BLaER1 (cell line): ENCODE measurements around the gene AQP12A.

Experiments used
- H3K27ac ChIP-seq: shearing (Covaris generic); formaldehyde crosslinking; 2 replicates; pipeline ENCODE4 v1.8.1; 2022
- H3K27me3 ChIP-seq: shearing (Covaris generic); formaldehyde crosslinking; 2 replicates; pipeline ENCODE4 v1.8.1; 2022
- H3K36me3 ChIP-seq: shearing (Covaris generic); formaldehyde crosslinking; 2 replicates; pipeline ENCODE4 v1.8.1; 2022
- H3K4me1 ChIP-seq: shearing (Covaris generic); formaldehyde crosslinking; 2 replicates; pipeline ENCODE4 v1.8.1; 2022
- H3K4me2 ChIP-seq: shearing (Covaris generic); formaldehyde crosslinking; 2 replicates; pipeline ENCODE4 v1.8.1; 2022
- H3K4me3 ChIP-seq: shearing (Covaris generic); formaldehyde crosslinking; 2 replicates; pipeline ENCODE4 v1.8.1; 2022
- H3K9ac ChIP-seq: shearing (Covaris generic); formaldehyde crosslinking; 2 replicates; pipeline ENCODE4 v1.8.1; 2022
- H3K9me3 ChIP-seq: shearing (Covaris generic); formaldehyde crosslinking; 2 replicates; pipeline ENCODE4 v1.8.1; 2022
- H4K20me1 ChIP-seq: shearing (Covaris generic); formaldehyde crosslinking; 2 replicates; pipeline ENCODE4 v1.8.1; 2022
- Cebpa-rat ChIP-seq: shearing (Covaris generic); IDR thresholded peaks from 2 replicates; pipeline ENCODE4 v1.8.1; 2022

The AQP12A gene

DNA sequence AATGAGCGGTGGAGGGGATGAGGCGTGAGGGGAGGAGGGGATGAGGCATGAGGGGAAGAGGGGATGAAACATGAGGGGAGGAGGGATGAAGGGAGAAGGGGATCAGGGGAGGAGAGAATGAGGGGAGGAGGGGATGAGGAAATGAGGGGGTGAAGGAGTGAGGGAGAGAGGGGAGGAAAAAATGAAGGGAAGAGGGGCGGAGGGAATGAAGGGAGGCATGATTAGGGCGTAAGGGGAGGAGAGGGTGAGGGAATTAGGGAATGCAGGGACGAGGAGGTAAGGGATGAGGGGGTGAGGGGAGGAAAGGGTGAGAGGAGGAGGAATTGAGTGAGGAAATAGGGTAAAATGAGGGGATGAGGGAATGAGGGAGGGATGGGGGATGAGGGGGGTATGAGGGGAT is 40.5 kb downstream of the AQP12A start:
- no peak for TF ChIP-seq Cebpa-rat
- Histone ChIP-seq H3K9me3 (no peaks in the 10 kb centered on the region), H4K20me1 (0 out of 2 replicates have a peak, but pooled peaks cover 9% of the 10 kb centered on the region), H3K27me3 (no peaks in the 10 kb centered on the region), H3K4me1 (peaks cover 56% of the 10 kb centered on the region), H3K4me3 (no peak overlapping the region), H3K4me2 (no peak overlapping the region), H3K36me3 (no peaks in the 10 kb centered on the region), H3K9ac (no peak overlapping the region), H3K27ac (no peak overlapping the region)

DNA sequence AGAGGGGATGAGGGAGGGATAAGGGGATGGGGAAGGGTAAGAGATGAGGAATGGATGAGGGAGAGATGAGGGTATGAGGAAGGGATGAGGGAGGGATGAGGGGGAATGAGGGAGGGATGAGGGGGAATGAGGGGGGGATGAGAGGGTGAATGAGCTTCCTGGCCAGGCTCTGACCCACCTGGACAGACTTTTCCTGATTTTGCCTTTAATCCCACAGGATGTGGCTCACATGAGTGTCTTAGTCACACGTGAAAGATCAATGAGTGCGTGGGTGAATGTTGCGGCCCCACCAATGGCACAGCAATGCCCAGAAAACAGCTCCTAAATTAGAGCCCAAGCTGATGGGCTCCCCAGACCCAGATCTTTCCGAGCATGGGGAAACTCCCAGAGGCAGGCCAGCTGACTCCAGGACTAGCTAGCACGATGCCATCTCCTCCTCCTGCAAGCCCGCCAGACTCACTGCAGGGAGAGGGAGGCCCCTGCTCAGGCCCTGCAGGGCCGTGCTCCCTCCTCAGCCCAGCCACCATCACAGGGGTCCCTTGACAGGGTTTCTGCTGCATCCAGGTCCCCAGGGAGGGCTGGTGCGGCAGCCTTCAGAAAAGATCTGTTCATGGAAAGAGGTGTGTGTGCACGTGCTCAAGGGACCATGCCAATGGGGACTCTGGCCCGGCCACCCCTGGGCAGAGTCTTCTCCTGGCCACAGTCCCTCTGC is 41.4 kb downstream of the AQP12A start:
- no peak overlapping the region for H3K4me3 ChIP-seq
- no peak overlapping the region for H3K9ac ChIP-seq
- H3K9me3 ChIP-seq = no peaks in the 10 kb centered on the region
- H3K4me1 ChIP-seq = peaks cover 47% of the 10 kb centered on the region
- no peak overlapping the region for H3K27ac ChIP-seq
- 0 out of 2 replicates have a peak, but pooled peaks cover 9% of the 10 kb centered on the region for H4K20me1 ChIP-seq
- no peak for TF ChIP-seq Cebpa-rat
- no peaks in the 10 kb centered on the region for H3K27me3 ChIP-seq
- H3K36me3 ChIP-seq = no peaks in the 10 kb centered on the region
- H3K4me2 ChIP-seq = peak overlapping the region; percentile 63

DNA sequence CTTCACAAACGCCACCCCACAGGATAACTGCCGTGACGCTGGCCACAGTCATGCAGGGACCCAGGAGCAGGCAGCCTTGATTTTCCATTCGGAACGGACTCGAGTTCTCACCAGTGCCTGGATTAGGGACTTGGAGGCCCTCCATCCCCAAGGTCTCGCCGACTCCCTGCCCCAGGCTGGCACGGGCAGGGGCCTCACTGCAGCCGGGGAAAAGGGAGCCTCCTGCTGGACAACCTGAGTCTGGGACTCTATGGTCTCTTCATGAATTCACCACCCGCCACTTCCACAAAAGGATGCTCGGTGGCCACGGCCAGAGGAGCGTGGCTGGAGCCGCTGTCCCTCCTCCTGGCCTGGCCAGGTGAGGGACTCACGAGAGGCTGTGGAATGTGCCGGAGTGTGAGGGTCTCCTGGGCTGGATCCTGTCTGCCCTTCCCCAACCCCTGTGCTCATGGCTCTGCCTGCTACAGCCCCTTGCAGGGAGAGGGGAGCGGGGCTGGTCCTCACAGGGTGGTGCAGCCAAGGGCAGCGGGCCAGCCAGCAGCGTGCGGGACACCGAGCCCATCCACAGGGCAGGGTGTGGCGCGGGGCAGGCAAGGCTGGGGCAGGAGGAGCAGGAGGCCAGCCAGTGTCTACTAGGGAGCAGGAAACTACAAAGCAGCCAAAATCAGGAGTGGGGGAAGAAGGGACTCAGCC is 42.3 kb downstream of the AQP12A start:
- Histone ChIP-seq H3K4me1 (peaks cover 38% of the 10 kb centered on the region), H4K20me1 (0 out of 2 replicates have a peak, but pooled peaks cover 9% of the 10 kb centered on the region), H3K4me3 (no peak overlapping the region), H3K27ac (no peak overlapping the region), H3K9me3 (no peaks in the 10 kb centered on the region), H3K9ac (no peak overlapping the region), H3K36me3 (no peaks in the 10 kb centered on the region), H3K27me3 (no peaks in the 10 kb centered on the region), H3K4me2 (peak overlapping the region; percentile 63)
- TF ChIP-seq Cebpa-rat = no peak

DNA sequence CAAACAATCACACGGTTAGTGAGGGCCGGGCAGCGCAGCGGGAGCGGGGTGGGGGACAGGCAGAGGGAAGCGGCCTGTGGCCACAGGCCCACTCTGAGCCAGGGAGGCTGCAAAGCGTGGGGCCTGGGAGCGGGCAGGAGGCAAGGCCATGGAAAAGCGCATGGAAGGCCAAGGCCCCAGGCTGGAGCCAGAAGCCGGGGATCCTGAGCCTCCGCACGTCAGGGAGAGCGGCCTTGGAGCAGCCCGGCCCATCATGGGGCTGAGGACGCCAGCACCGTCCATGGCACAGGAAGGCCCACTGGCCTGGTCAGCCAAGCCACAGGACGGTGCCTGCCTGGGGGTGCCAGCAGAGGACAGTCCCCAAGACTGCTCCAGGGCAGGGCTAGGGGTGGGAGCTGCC is 43.1 kb downstream of the AQP12A start:
- H3K9ac ChIP-seq = no peak overlapping the region
- 0 out of 2 replicates have a peak, but pooled peaks cover 9% of the 10 kb centered on the region for H4K20me1 ChIP-seq
- TF ChIP-seq Cebpa-rat = no peak
- H3K9me3 ChIP-seq = no peaks in the 10 kb centered on the region
- no peaks in the 10 kb centered on the region for H3K36me3 ChIP-seq
- no peak overlapping the region for H3K4me3 ChIP-seq
- H3K4me2 ChIP-seq = no peak overlapping the region
- H3K27me3 ChIP-seq = no peaks in the 10 kb centered on the region
- H3K27ac ChIP-seq = no peak overlapping the region
- H3K4me1 ChIP-seq = peaks cover 32% of the 10 kb centered on the region

DNA sequence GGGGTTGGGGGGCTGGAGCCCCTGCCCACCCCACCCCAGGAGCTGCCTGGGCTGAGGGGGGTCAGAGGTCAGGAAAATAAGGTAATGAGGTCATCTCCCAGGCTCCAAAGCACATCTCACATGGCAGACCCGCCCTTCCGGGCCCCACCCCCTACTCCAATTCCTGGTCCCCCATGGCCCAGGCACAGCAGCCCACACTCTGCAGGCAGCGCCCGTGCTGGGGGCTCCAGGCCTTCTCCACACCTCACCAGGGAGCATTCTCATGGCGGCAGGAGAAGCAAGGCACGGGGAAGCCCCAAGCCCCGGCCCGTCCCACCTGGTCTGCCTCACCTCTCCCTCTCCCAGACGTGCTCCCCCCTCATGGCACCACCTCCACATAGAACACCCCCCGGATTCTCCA is 43.8 kb downstream of the AQP12A start:
- Histone ChIP-seq H4K20me1 (0 out of 2 replicates have a peak, but pooled peaks cover 9% of the 10 kb centered on the region), H3K4me3 (no peak overlapping the region), H3K27ac (no peak overlapping the region), H3K4me2 (no peak overlapping the region), H3K9ac (no peak overlapping the region), H3K4me1 (peaks cover 32% of the 10 kb centered on the region), H3K27me3 (no peaks in the 10 kb centered on the region), H3K36me3 (no peaks in the 10 kb centered on the region), H3K9me3 (no peaks in the 10 kb centered on the region)
- TF ChIP-seq Cebpa-rat = no peak

DNA sequence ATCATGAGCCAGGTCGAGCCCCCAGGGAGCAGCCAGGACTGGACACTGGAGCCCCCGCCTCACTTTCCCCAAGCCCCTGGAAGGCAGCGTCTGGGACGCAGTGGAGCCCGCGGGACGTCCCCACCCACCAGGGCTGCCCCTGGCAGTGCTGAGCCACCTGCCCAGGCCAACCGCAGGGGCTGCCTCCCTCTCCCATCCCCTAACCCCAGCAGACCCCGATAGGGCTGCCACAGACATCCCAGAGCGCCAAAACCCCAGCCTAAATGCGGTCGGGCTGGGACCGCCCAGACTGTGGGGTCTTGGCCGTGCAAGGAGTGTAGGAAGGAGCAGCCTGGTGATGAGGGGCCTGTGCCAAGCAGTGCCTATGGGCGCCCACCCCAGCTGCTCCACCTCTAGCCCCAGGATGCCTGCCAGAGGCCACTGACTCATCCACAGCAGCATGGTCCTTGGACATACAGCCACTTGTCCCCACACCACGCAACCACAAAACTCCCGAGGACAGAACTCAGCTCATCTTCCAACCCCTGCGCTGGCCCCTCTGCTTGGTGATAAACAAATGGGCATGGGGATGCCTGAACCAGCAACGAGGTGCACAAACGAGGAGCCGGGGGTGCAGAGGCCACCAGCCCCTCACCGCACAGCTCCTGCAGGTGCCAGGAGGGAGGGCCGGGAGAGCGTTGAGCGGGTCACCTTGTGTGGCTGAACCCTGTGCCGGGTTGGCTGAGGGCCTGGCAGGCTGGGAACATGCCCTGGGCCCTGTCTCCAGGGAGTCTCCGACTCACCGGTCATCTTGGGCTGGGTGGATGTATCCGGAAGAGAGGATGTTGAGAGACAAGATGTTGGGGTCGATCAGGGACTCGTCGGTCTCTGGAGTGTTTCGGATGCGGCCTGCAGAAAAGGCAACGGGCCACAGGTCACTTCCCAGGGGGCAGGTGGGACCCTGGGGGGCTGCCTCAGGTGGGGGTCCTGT is 44.9 kb downstream of the AQP12A start:
- Histone ChIP-seq H3K4me3 (no peak overlapping the region), H3K36me3 (no peaks in the 10 kb centered on the region), H3K9ac (no peak overlapping the region), H3K27me3 (no peaks in the 10 kb centered on the region), H3K27ac (no peak overlapping the region), H3K4me2 (no peak overlapping the region), H4K20me1 (no peaks in the 10 kb centered on the region), H3K9me3 (no peaks in the 10 kb centered on the region), H3K4me1 (peaks cover 24% of the 10 kb centered on the region)
- no peak for TF ChIP-seq Cebpa-rat

DNA sequence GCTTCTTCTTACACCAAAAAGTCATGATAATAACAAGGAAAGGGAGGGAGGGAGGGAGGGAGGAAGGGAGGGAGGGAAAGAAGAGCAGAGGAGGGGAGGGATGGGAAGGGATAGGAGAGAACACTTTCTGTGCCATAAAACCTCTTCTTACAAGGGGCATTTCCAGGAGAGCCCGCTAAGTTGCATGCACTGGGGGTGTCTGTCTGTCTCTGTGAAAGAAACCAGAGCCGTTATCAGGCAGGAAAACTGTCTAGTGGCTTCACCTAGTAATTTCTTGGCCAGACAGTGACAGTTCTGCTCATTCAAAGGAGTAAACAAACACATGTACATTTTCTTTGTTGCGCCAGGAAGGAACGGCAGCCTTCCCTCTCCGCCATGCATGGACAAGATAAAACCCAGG is 45.8 kb downstream of the AQP12A start:
- Histone ChIP-seq H3K27ac (no peak overlapping the region), H3K9me3 (no peaks in the 10 kb centered on the region), H3K4me1 (peaks cover 23% of the 10 kb centered on the region), H3K27me3 (no peaks in the 10 kb centered on the region), H3K36me3 (no peaks in the 10 kb centered on the region), H4K20me1 (no peaks in the 10 kb centered on the region), H3K4me2 (no peak overlapping the region), H3K4me3 (no peak overlapping the region), H3K9ac (no peak overlapping the region)
- no peak for TF ChIP-seq Cebpa-rat

DNA sequence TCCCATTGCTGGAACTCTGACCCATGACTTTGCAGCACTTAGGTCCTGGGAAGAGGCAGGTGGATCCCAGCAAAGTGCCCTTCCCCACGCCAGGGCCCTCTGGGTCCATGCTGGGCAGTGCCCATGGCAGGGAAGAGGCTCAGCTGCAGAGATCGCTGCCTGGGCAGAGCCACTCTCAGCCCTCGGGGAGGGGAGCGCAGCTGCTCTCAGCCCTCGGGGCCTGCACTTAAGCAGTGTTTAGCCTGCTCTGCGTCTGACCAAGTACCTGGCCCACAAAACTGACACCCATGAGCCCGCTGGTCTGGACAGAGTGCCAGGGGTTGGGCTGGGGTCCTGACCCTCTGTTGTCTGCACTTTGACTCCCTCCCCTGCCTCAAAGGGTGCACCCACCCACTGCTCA is 46.3 kb downstream of the AQP12A start:
- H3K36me3 ChIP-seq = no peaks in the 10 kb centered on the region
- no peaks in the 10 kb centered on the region for H3K9me3 ChIP-seq
- no peak for TF ChIP-seq Cebpa-rat
- no peaks in the 10 kb centered on the region for H3K27me3 ChIP-seq
- no peak overlapping the region for H3K9ac ChIP-seq
- H3K4me3 ChIP-seq = no peak overlapping the region
- H3K4me1 ChIP-seq = peaks cover 21% of the 10 kb centered on the region
- H4K20me1 ChIP-seq = no peaks in the 10 kb centered on the region
- H3K27ac ChIP-seq = no peak overlapping the region
- no peak overlapping the region for H3K4me2 ChIP-seq

DNA sequence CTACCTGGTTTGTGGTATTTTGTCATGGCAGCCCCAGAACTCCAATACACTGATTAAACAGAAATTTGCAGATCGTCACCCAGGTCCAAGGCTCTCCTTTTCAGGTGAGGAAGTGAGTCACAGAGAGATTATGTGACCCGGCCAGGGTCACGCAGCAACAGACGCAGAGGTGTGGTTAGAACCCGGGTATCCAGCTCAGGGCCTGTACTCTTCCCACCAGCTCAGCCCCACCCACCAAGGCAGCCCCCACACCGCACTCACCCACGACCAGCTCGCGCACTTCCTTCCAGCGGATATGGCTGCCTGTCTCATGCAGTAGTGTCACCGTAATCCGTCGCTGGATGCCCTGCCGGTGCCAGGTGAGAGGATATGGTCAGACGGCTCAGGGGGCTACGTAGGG is 48.1 kb downstream of the AQP12A start:
- TF ChIP-seq Cebpa-rat = no peak
- no peak overlapping the region for H3K4me3 ChIP-seq
- no peaks in the 10 kb centered on the region for H3K36me3 ChIP-seq
- H4K20me1 ChIP-seq = no peaks in the 10 kb centered on the region
- peaks cover 16% of the 10 kb centered on the region for H3K4me1 ChIP-seq
- no peaks in the 10 kb centered on the region for H3K27me3 ChIP-seq
- H3K27ac ChIP-seq = no peak overlapping the region
- H3K9ac ChIP-seq = no peak overlapping the region
- H3K4me2 ChIP-seq = peak overlapping the region; percentile 28; the same call in 1 of the 2 replicates
- H3K9me3 ChIP-seq = no peaks in the 10 kb centered on the region

DNA sequence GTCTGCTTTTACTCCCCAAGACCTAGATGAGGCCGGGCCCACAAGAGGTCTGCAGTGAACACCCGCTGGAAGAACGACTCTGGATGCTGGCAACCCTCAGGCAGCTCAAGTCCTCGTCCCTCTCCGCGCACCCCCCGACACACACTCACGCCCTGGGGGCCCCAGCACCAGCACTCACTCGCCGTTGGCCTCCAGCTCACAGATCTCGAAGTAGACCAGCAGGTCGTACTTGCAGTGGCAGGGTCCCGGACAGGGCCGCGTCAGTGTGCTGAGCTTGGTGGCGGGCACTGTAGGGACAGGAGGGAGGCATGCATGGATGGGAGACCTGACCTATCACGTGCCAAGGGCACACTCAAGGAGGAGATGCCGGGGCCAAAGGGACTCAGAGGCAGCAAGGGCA is 49.4 kb downstream of the AQP12A start:
- no peaks in the 10 kb centered on the region for H4K20me1 ChIP-seq
- no peaks in the 10 kb centered on the region for H3K36me3 ChIP-seq
- peaks cover 24% of the 10 kb centered on the region for H3K4me1 ChIP-seq
- no peaks in the 10 kb centered on the region for H3K9me3 ChIP-seq
- no peak overlapping the region for H3K9ac ChIP-seq
- TF ChIP-seq Cebpa-rat = no peak
- H3K27ac ChIP-seq = no peak overlapping the region
- no peak overlapping the region for H3K4me3 ChIP-seq
- no peaks in the 10 kb centered on the region for H3K27me3 ChIP-seq
- H3K4me2 ChIP-seq = no peak overlapping the region
